ENCODE measurements around the gene APC. TPM values are rescaled to one million over a fixed set of nuclear protein-coding genes. Genes with fewer than 3 reads are reported as not detected.
A peak's percentile ranks its signal among the peaks of the same experiment; 100 is the strongest.
"Not testable (repeated sequence)": the region's sequence is repeated elsewhere in the genome, so short reads cannot be mapped to it uniquely, and the experiment has no call there.

The APC gene
- total and polyA plus RNA-seq, 8 donors, result 2.0 to 175 (median 30.5) TPM

DNA sequence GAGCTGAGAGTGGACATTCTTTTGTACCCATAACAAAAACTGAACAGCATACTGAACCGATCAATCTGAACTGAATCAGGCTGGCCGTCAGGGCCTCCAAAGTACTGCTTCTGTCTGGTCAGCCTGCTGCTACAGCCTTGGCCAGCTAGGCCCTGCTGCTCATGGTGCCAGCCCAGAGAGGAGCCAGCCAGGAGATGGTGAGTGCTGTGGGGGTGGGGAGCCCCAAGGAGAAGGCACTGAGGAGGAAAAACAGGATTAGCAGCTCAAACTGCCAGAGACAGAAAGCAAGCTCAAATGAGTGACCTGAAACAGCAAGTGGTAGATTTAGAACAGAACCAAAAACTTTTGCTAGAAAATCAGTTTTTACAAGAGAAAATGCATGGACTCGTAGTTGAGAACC lies 147.3 kb downstream of the APC start:
- DNase-seq, result peak in 1 of 2 donors; percentile 63
- no peak for TF ChIP-seq EP300 (IDR thresholded peaks at IDR 0.05)
- TF ChIP-seq POLR2AphosphoS5 (IDR thresholded peaks at IDR 0.05), result no peak
- no peak for TF ChIP-seq POLR2A (IDR thresholded peaks at IDR 0.05)
- TF ChIP-seq, protein P1, sequence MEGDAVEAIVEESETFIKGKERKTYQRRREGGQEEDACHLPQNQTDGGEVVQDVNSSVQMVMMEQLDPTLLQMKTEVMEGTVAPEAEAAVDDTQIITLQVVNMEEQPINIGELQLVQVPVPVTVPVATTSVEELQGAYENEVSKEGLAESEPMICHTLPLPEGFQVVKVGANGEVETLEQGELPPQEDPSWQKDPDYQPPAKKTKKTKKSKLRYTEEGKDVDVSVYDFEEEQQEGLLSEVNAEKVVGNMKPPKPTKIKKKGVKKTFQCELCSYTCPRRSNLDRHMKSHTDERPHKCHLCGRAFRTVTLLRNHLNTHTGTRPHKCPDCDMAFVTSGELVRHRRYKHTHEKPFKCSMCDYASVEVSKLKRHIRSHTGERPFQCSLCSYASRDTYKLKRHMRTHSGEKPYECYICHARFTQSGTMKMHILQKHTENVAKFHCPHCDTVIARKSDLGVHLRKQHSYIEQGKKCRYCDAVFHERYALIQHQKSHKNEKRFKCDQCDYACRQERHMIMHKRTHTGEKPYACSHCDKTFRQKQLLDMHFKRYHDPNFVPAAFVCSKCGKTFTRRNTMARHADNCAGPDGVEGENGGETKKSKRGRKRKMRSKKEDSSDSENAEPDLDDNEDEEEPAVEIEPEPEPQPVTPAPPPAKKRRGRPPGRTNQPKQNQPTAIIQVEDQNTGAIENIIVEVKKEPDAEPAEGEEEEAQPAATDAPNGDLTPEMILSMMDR (IDR thresholded peaks at IDR 0.05), result no peak
- H3K4me3 ChIP-seq, result no peak overlapping the region
- H3K4me1 ChIP-seq, result peaks cover 6 to 19% (median 12%) of the 10 kb centered on the region in 4 donors
- peak overlapping the region in 2 of 5 donors; percentile 13 to 33 for H3K27ac ChIP-seq
- 42 to 70% (median 56%) methylated on average over 3 of the region's 3 CpGs for WGBS, 5 donors
- intact Hi-C loops (cut with DNase I; ENCODE audit: low total_unique reads), result no loop called here
- H3K36me3 ChIP-seq, result peaks cover 23 to 91% (median 82%) of the 10 kb centered on the region in 4 donors
- H3K27me3 ChIP-seq, result no peaks in the 10 kb centered on the region
- no peaks in the 10 kb centered on the region for H3K9me3 ChIP-seq

DNA sequence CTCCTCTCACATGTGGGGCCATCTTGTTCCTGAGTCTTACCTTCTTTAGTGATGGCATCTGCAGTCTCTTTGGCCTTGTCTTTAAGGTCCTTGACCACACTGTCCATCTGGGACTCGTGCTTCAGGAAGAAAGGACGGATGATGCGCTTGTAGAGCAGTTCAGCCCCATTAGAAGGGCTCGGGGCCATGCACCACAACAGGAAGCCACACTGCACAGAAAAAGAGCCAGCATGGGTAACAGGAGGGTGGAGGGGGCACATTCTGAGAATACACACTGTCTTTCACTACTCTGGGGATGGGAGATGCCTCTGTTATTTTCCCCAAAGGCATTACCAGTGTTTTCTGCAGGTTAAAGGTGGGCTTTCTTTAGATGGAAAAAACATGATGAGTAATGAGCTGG lies 149.3 kb downstream of the APC start:
- H3K9me3 ChIP-seq, result no peaks in the 10 kb centered on the region
- DNase-seq, result no peak
- peaks cover 13 to 81% (median 72%) of the 10 kb centered on the region in 4 donors for H3K36me3 ChIP-seq
- no peak overlapping the region for H3K27ac ChIP-seq
- H3K4me1 ChIP-seq, result peaks cover 6 to 19% (median 12%) of the 10 kb centered on the region in 4 donors
- H3K4me3 ChIP-seq, result no peak overlapping the region
- intact Hi-C loops (cut with DNase I; ENCODE audit: low total_unique reads), result no loop called here
- TF ChIP-seq POLR2A (IDR thresholded peaks at IDR 0.05) (no peak), POLR2AphosphoS5 (IDR thresholded peaks at IDR 0.05) (no peak), EP300 (IDR thresholded peaks at IDR 0.05) (no peak)
- TF ChIP-seq, protein P1 (IDR thresholded peaks at IDR 0.05), result no peak
- H3K27me3 ChIP-seq, result no peaks in the 10 kb centered on the region
- 81 to 94% (median 91%) methylated on average over 4 of the region's 4 CpGs for WGBS, 5 donors

DNA sequence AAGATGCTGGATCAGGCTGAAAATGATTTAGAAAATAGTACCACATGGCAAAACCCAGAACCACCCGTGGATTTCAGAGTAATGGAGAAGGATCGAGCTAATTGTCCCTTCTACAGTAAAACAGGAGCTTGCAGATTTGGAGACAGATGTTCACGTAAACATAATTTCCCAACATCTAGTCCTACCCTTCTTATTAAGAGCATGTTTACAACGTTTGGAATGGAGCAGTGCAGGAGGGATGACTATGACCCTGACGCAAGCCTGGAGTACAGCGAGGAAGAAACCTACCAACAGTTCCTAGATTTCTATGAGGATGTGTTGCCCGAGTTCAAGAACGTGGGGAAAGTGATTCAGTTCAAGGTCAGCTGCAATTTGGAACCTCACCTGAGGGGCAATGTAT lies 154.4 kb downstream of the APC start:
- H3K27me3 ChIP-seq; intact Hi-C loops (cut with DNase I; ENCODE audit: low total_unique reads); H3K9me3 ChIP-seq; DNase-seq; H3K4me3 ChIP-seq; H3K27ac ChIP-seq: not testable (repeated sequence)
- 85 to 92% (median 89%) methylated on average over 8 of the region's 8 CpGs for WGBS, 5 donors
- peaks cover 0 to 17% (median 5%) of the 10 kb centered on the region in 4 donors for H3K4me1 ChIP-seq
- peaks cover 0 to 63% (median 49%) of the 10 kb centered on the region in 4 donors for H3K36me3 ChIP-seq

DNA sequence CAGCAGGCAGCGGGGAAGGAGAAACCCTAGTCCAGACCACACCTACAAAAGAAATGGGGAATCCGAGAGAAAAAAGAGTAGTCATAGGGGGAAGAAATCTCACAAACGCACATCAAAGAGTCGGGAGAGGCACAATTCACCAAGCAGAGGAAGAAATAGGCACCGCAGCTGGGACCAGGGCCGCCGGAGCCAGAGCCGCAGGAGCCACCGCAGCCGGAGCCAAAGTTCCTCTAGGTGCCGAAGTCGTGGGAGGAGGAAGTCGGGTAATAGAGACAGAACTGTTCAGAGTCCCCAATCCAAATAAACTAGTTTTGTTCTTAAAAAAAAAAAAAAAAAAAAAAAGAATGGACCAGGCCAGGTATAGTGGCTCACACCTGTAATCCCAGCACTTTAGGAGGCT lies 155.1 kb downstream of the APC start:
- H3K27ac ChIP-seq, result no peak overlapping the region
- whole genome bisulfite sequencing, 5 donors, result 93 to 97% (median 96%) methylated on average over 13 of the region's 13 CpGs
- H3K4me1 ChIP-seq, result peaks cover 0 to 23% (median 5%) of the 10 kb centered on the region in 4 donors
- TF ChIP-seq POLR2AphosphoS5 (IDR thresholded peaks at IDR 0.05) (no peak), EP300 (IDR thresholded peaks at IDR 0.05) (no peak), POLR2A (IDR thresholded peaks at IDR 0.05) (no peak)
- TF ChIP-seq, protein P1 (IDR thresholded peaks at IDR 0.05), result no peak
- DNase-seq, result no peak
- H3K36me3 ChIP-seq, result peaks cover 3 to 64% (median 50%) of the 10 kb centered on the region in 4 donors
- H3K9me3 ChIP-seq, result no peaks in the 10 kb centered on the region
- intact Hi-C loops (cut with DNase I; ENCODE audit: low total_unique reads), result no loop called here
- no peaks in the 10 kb centered on the region for H3K27me3 ChIP-seq
- H3K4me3 ChIP-seq, result no peak overlapping the region

DNA sequence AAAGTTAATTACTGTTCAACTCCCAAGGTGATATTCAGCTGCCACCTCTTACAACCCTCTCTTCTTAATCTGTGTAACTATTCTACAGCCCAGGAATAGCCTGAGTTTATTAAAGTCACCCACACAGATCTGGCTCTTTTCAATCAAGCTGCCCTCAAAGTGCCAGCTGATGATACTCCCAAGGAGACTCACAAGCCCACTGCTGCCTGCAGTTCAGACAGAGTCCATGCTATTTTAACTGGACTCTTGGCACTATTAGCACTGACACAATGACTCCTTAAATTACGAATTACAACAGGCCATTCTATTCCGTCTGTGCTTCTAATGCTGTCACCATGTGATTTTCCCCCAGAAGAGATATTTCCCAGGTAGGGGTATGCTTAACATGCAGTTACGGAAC lies 158.0 kb downstream of the APC start:
- DNase-seq, result no peak
- H3K4me1 ChIP-seq, result peaks cover 0 to 26% (median 5%) of the 10 kb centered on the region in 4 donors
- 86 to 95% (median 92%) methylated on average over 3 of the region's 3 CpGs for WGBS, 5 donors
- no peaks in the 10 kb centered on the region for H3K27me3 ChIP-seq
- intact Hi-C loops (cut with DNase I; ENCODE audit: low total_unique reads), result no loop called here
- H3K36me3 ChIP-seq, result peaks cover 4 to 71% (median 66%) of the 10 kb centered on the region in 4 donors
- TF ChIP-seq, protein P1 (IDR thresholded peaks at IDR 0.05), result no peak
- no peaks in the 10 kb centered on the region for H3K9me3 ChIP-seq
- H3K4me3 ChIP-seq, result no peak overlapping the region
- H3K27ac ChIP-seq, result no peak overlapping the region

Data from stomach (tissue), 9 donors.